PFSK-1 (cell line): Measurements from ENCODE around the gene DHTKD1.

ENCODE experiments used
- FOXP2 ChIP-seq: optimal IDR thresholded peaks from 2 replicates; pipeline ENCODE3; 2011; ENCODE audit warnings: borderline replicate concordance, control low read depth, inconsistent platforms; ENCODE audit not compliant: insufficient read depth; ENCODE audit errors: extremely low read length, extremely low read depth
- POLR2AphosphoS5 ChIP-seq: IDR thresholded peaks from 2 replicates; pipeline ENCODE4 v1.6.1; 2012; ENCODE audit warnings: low read depth, mild to moderate bottlenecking, control low read depth, low read length, moderate library complexity
- REST ChIP-seq, 2 experiments: IDR thresholded peaks; 2 replicates each; pipeline versions ENCODE4 v1.6.1 to v1.8.0; 2011 to 2012; ENCODE audit warnings: low read depth in 2 of 2, low read length in 2 of 2, control low read depth in 1 of 2, inconsistent platforms in 1 of 2, mild to moderate bottlenecking in 1 of 2, moderate library complexity in 1 of 2; ENCODE audit not compliant: insufficient read depth in 1 of 2
- SIN3A ChIP-seq: IDR thresholded peaks from 2 replicates; pipeline ENCODE4 v1.6.1; 2012; ENCODE audit warnings: mild to moderate bottlenecking, low read length, moderate library complexity, borderline replicate concordance; ENCODE audit not compliant: insufficient read depth
- TAF1 ChIP-seq: IDR thresholded peaks from 2 replicates; pipeline ENCODE4 v1.6.1; 2012; ENCODE audit warnings: low read length, control low read depth, borderline replicate concordance; ENCODE audit not compliant: insufficient read depth

The DHTKD1 gene

GRCh38 chr10:12055732-12056131 lies 13.0 kb upstream of the DHTKD1 start:
- TF ChIP-seq POLR2AphosphoS5 (no peak), FOXP2 (no peak), TAF1 (no peak), SIN3A (no peak), REST (IDR thresholded peaks at IDR 0.05; ENCODE audit: insufficient read depth in 1 of 2, low read depth in 2 of 2, low read length in 2 of 2) (no peak)

- TF ChIP-seq FOXP2, result no peak
- no peak for TF ChIP-seq POLR2AphosphoS5
- no peak for TF ChIP-seq SIN3A
- no peak for TF ChIP-seq REST (IDR thresholded peaks at IDR 0.05; ENCODE audit: insufficient read depth in 1 of 2, low read depth in 2 of 2, low read length in 2 of 2)
- TF ChIP-seq TAF1, result no peak
Measured at GRCh38 chr10:12056748-12057147, 12.0 kb upstream of the DHTKD1 start.

- TF ChIP-seq POLR2AphosphoS5, result no peak
- TF ChIP-seq FOXP2, result no peak
- no peak for TF ChIP-seq SIN3A
- no peak for TF ChIP-seq TAF1
Measured at GRCh38 chr10:12061124-12061523, 7.6 kb upstream of the DHTKD1 start.

- no peak for TF ChIP-seq REST (IDR thresholded peaks at IDR 0.05; ENCODE audit: insufficient read depth in 1 of 2, low read depth in 2 of 2, low read length in 2 of 2)
- TF ChIP-seq FOXP2, result no peak
- no peak for TF ChIP-seq SIN3A
- no peak for TF ChIP-seq TAF1
- no peak for TF ChIP-seq POLR2AphosphoS5
Measured at GRCh38 chr10:12062754-12063482, 5.8 kb upstream of the DHTKD1 start.

- TF ChIP-seq REST (IDR thresholded peaks at IDR 0.05; ENCODE audit: insufficient read depth in 1 of 2, low read depth in 2 of 2, low read length in 2 of 2), result no peak
- no peak for TF ChIP-seq POLR2AphosphoS5
- TF ChIP-seq FOXP2, result no peak
- no peak for TF ChIP-seq SIN3A
- TF ChIP-seq TAF1, result no peak
Measured at GRCh38 chr10:12063483-12063818, 5.3 kb upstream of the DHTKD1 start.
